ENCODE data around the gene SPHK1.
A peak's percentile ranks its signal among the peaks of the same experiment; 100 is the strongest.

SPHK1 gene

GRCh38 chr17:76382803-76383545, 1.4 kb upstream of the SPHK1 start:
- DNase-seq (ENCODE audit: low spot score), result peak; percentile 92
- TF ChIP-seq CTCF (IDR thresholded peaks at IDR 0.05; ENCODE audit: extremely low read depth, missing control alignments), result no peak

- TF ChIP-seq CTCF (IDR thresholded peaks at IDR 0.05; ENCODE audit: extremely low read depth, missing control alignments), result peak; percentile 3
- DNase-seq (ENCODE audit: low spot score), result peak; percentile 77
Measured at GRCh38 chr17:76383546-76384221, 725 bp upstream of the SPHK1 start.

- peak; percentile 64 for DNase-seq (ENCODE audit: low spot score)
- no peak for TF ChIP-seq CTCF (IDR thresholded peaks at IDR 0.05; ENCODE audit: extremely low read depth, missing control alignments)
Measured at GRCh38 chr17:76384987-76385891, 830 bp downstream of the SPHK1 start.

- peak; percentile 63 for TF ChIP-seq CTCF (IDR thresholded peaks at IDR 0.05; ENCODE audit: extremely low read depth, missing control alignments)
- peak; percentile 97 for DNase-seq (ENCODE audit: low spot score)
Measured at GRCh38 chr17:76385892-76386786, 1.7 kb downstream of the SPHK1 start.

- DNase-seq (ENCODE audit: low spot score), result no peak
Measured at GRCh38 chr17:76386966-76387765, 2.8 kb downstream of the SPHK1 start.

More at GRCh38 chr17:76386966-76387765, 2.8 kb downstream of the SPHK1 start:
- TF ChIP-seq CTCF (IDR thresholded peaks at IDR 0.05; ENCODE audit: extremely low read depth, missing control alignments), result no peak

Data from GM20000 (cell line).